NCI-H82 (cell line): Measurements from ENCODE around the gene PATE4.
"Not testable (repeated sequence)": the region's sequence is repeated elsewhere in the genome, so short reads cannot be mapped to it uniquely, and the experiment has no call there.

Experiments used
- DNase-seq: peaks from one replicate; lab custom pipeline; 2025; lab: John Stamatoyannopoulos, UW

PATE4 gene, protein sequence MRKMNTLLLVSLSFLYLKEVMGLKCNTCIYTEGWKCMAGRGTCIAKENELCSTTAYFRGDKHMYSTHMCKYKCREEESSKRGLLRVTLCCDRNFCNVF

DNA sequence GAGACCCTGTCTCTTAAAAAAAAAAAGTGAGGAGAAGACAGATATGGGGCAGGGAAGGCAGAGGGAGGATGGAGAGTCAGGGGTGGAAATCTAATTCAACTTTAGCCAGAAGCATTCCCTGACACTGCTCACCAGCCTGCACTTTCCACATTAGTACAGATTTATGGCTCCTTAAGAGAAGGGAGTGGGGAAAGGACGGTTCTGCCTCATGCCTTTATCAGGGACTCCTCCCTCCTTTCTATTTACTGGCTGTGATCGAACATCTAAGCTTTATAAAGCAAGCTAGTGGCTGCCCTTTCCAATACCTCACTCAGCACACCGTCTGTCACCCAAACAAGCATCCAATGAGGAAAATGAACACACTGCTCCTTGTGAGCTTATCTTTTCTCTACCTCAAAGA lies at the start of gene PATE4:
Gene PATE4, plus strand, starts transcription at position 301 of the 400 bp plus-strand sequence. Its CDS starts 44 bp downstream, at position 345.
- no peak for DNase-seq

DNA sequence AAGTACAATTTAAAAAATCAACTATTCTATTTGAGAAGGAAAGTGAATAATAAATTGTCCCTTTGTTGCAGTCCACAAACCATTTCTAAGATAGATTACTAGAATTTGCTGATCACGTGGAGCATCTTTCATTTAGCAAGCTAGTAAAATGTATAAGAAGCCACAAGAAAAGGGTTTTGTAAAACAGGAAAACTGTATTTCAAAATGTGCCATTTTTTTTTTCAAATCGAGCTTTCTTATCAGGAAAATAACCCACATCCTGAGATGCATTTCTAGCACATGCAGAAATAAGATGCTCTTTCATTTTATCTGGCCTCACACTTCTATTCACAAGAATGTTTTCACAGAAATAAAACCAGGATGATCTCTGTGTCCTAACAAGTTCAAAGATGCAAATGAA lies 48.4 kb upstream of the PATE4 start:
- DNase-seq, result no peak

DNA sequence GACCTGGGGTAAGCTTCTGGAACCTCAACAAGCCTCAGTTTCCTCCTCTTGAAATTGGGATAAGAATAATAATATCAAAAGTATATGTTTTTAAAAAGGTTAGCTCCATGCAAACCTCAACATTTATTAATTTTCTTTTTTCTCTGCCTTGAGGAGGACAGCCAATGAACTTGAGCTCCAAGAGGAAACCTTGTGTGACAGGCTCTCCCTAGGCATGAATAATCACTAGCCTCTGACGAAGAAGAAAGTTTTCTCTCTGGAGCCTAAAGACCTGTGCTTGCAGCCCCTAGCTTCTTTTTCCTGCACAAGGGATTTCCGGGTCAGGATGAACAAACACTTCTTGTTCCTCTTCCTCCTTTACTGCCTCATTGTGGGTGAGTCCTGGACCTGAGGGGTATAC lies 45.3 kb upstream of the PATE4 start, which contains the start of gene PATE3:
Gene PATE3, plus strand, starts transcription at position 301 of the 400 bp plus-strand sequence. Its CDS starts 25 bp downstream, at position 326.
- no peak for DNase-seq

DNA sequence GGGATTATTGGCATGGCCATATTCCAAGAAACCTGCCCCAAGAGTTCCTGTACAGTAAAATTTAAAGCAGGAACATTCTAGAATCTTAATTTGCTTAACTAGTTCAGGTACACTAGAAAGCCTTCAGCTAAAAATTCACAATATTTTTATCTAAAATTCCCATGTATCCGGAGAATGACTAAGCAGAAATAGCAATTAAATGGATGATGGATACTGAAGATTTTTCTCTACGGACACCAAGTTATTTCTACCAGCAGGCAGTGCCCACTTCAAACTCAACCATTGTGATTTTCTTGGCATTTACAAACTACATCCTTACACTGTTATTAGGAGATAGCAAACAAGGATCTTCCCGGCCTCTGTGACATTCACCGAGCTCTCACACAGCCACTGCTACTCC lies 42.3 kb upstream of the PATE4 start:
- DNase-seq, result no peak

DNA sequence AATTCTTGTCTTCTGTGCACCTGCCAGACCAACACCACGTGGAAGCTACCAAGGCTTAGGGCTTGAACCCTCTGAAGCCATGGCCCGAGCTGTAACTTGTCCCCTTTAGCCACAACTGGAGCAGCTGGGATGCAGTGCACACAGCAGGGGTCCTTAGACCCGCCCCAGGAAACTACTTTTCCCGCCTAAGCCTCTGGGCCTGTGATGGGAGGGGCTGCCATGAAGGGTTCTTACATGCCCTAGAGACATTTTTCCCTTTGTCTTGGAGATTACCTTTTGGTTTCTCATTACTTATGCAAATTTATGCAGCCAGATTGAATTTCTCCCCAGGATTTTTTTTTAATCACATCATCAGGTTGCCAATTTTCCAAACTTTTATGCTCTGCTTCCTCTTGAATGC lies 35.5 kb upstream of the PATE4 start:
- no peak for DNase-seq

DNA sequence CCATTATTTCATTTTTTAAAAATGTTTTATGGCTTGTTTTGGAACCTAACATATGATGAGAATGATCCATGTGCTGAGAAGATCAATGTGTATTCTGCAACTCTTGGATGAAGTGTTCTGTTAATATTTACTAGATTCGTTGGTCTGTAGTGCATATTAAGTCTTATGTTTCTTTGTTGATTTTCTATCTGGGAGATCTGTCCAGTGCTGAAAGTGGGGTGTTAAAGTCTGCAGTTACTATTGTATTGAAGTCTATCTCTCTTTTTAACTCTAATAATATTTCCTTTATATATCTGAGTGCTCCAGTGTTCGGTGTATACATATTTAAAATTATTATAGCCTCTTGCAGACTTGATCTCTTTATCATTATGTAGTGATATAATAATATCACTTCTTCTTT lies 33.3 kb upstream of the PATE4 start:
- no peak for DNase-seq

DNA sequence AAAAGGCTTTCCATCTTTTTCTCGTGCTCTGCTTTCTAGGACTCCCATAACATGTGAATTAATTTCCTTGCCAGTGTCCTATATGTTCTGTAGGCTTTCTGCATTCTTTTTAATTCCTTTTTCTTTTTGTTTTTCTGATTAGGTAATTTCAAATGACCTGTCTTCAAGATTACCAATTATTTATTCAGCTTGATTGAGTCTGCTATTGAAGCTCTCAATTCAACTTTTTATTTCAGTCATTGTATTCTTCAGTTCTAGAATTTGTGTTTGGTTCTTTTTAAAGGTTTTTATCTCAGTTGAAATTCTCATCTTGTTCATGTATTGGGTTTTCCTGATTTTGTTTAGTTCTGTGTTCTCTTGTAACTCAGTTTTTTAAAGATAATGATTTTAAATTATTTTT lies 30.7 kb upstream of the PATE4 start:
- DNase-seq, result no peak

DNA sequence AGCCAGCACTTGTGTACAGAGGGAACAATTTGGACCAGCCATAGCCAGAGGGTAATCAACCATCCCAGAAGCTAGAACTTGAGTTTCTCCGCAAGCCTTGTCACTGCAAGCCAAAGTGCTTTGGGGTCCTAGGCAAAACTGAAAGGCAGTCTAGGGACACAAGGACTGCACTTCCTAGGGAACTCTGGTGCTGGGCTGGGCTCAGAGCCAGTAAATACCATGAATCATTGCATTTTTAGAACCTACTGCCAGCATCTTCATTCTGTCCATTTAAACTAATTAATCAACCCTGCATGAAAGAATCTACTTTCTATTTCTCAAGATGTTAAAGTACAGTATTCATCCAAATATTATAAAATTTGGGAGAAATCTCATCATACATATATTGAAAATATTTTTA lies 25.2 kb upstream of the PATE4 start:
- no peak for DNase-seq

DNA sequence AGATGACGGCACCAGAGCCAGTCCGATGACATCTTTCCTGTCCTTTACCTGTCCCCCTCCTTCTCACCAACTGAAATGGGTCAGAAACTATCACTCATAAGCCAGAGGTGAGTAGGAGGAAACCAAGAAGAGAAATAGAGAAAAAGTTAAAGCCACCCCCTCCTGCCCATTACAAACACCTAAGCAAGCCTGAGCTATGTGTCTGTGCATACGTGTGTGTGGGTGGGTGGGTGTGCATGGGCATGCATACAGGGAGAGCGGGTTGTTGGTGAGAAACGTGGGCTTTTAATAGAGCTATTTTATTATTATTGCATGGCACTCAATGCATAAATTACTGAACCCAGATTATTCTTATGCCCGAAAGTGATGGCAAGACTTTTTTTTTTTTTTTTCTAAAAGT lies 2.6 kb downstream of the PATE4 start:
- DNase-seq, result no peak

DNA sequence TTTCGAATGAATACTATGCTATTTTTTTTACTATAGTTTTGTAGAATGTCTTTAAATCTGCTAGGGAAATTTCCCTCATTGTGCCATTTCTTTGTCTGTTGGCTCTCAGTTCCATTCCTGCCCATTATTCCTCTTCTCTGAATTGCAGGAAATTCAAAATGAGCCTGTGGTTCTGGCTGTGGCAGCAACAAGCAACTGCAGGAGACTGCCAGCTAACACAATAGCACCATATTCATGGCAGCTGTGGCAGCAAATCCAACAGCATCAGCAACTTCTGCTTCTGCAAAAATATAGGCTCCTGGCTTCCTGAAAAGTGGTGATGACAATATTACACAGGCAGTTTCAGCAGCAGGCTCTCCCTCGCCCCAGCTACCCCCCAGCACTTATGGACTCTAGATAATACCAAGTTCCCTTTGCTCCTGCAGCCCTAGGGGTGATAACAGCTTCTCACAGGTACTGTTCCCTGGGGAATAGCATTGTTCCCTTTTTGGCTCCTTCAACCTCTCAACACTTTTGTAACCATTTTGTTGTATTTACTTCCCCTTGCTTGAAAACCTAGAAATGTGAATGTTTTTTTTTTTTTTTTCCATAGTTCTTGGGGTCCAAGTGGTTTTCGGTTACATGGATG lies 9.3 kb downstream of the PATE4 start:
- DNase-seq, result no peak

DNA sequence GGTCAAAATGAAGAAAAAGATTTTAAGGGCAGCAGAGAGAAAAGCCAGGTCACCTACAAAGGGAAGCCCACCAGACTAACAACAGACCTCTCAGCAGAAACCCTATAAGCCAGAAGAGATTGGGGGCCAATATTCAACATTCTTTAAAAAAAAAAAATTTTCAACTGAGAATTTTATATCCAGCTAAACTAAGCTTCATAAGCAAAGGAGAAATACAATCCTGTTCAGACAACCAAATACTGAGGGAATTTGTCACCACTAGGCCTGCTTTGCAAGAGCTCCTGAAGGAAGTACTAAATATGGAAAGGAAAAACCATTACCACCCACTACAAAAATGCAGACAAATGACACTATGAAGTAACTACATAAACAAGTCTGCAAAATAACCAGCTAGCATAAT lies 13.1 kb downstream of the PATE4 start:
- DNase-seq, result no peak

DNA sequence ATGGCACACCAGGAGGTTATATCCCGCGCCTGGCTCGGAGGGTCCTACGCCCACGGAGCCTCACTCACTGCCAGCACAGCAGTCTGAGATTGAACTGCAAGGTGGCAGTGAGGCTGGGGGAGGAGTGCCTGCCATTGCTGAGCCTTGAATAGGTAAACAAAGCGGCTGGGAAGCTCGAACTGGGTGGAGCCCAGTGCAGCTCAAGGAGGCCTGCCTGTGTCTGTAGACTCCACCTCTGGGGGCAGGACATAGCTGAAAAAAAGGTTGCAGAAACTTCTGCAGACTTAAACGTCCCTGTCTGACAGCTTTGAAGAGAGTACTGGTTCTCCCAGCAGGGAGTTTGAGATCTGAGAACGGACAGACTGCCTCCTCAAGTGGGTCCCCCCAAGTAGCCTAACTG lies 24.6 kb downstream of the PATE4 start:
- not testable (repeated sequence) for DNase-seq

DNA sequence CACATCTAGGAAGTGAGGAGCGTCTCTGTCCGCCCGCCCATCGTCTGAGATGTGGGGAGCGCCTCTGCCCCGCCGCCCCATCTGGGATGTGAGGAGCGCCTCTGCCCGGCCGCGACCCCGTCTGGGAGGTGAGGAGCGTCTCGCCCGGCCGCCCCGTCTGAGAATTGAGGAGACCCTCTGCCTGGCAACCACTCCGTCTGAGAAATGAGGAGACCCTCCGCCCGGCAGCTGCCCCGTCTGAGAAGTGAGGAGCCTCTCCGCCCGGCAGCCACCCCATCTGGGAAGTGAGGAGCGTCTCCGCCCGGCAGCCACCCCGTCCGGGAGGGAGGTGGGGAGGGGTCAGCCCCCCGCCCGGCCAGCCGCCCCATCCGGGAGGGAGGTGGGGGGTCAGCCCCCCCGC lies 29.7 kb downstream of the PATE4 start:
- not testable (repeated sequence) for DNase-seq

DNA sequence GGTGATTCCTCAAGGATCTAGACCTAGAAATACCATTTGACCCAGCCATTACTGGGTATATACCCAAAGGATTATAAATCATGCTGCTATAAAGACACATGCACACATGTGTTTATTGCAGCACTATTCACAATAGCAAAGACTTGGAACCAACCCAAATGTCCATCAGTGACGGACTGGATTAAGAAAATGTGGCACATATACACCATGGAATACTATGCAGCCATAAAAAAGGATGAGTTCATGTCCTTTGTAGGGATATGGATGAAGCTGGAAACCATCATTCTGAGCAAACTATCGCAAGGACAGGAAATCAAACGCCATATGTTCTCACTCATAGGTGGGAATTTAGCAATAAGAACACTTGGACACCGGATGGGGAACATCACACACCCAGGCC lies 32.2 kb downstream of the PATE4 start:
- DNase-seq, result not testable (repeated sequence)

DNA sequence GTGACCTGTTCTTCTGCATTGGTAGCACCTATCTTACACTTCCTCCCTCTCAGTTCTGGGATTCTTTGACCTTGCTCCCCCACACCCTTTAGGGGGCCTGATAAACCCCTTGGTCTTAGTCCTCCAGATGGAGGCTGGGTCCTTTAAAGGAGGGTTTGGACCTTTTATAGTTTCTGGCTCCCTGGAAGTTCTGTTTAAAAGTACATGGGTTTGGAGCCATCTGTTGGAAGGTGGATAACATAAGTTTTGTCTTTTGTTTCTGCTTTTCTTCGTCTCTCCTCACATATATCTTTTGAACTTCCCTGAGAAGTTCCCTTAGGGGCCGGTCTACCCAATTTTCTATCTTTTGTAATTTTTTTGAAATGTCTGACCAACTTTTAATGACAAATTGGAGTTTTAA lies 36.4 kb downstream of the PATE4 start:
- DNase-seq, result no peak

DNA sequence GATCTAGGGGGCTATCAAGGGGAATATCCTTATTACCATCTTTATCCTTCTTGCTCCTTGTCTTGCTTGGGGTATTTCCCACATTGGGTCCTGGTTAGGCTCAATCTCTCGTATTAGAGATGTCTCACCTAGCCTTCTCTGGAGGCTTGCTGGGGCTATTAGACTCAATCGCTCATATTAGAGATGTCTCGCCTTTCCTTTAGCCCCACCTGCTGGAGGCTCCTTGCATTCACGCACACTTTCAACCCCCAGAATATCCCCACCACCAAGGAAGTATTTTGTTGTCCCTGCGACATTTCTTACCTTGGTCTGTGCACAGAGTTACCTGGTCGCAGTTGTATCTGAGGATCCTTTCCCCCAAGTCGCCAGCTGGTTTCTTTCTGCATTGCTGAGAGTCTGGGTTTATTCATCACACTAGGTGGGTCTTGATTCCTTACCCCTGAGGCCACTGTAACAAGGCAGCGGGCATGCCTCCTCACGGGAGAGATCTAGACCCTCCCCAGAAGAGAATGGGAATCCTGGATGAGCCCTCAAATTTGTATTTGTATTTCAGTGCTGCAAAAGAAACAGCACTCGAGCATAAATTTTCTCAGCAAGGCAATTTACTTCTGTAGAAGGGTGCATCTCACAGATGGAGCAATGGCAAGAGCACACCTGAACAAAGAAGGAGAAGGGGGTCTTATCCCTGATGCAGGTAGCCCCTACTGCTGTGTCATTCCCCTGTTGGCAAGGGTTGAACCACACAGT lies 38.4 kb downstream of the PATE4 start:
- DNase-seq, result peak; percentile 82

DNA sequence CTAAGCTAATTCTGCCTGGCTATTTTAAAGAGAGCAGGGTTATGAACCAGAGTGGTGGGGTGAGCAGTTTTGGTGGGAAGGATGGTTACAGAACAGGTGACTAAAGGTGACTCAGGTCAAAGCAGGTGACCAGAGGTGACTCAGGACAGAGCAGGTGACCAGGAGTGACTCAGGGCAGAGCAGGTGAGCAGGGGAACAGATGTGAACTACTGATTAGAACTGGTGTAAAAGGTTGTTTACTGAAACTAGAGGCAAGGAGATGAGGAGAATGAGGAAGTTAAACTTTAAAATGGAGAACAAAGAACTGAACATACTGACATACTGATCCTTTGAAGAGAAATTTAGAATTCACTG lies 39.0 kb downstream of the PATE4 start:
- no peak for DNase-seq

DNA sequence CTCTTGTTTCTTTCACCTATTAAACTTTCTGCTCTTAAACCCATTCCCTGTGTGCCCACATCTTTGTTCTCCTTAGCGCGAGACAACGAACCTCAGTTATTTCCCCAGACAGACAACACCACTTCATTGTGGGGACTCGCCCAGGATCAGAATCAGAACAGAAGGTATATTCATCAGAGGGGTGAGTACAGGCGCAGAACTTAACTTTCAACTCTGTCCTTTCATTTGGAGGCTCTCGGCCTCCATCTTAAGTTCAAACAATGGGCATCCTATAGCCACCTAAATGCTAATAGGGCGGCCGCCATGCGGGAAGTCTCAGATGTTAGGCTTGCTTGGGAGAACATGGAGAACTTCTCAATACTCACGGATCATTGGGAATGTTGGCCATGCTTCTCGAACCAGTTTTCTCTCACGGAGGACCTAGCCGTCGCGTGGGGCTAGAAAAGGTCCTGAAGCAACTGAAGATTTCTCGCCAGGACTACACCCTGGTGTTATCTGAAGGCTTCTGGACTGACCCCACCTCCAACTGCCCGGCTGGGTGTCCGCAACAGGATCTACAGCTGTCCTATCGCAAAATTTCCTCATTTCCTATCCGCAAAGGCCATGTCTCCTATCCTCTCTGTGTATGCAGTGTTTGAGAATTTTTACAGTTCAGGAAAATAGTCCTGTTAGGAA lies 40.9 kb downstream of the PATE4 start:
- DNase-seq, result no peak

DNA sequence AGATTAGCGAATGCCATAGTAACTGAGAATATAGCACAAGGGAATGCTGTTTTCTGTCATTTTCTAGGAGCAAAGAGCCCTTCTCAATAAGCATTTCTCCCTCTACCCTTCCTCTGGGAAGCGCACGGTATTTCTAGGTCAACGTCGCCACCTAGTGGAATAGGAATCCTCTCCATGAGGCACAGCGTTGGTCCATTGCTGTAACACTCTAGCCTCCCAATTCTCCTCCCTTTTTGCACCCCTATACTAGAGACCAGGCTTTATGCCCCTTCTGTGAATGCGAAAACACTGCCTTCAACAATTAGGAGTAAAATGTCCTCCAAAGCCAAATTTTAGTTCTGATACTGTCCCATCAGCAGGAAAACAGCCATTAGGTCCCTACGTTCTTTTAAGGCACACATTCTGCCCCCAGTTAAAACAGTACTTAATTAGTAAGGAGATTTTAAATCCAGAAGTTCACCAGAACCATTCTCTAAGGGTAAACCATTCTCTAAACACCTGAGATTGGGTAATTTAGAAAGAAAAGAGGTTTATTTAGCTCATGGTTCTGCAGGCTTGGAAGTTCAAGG lies 41.5 kb downstream of the PATE4 start:
- DNase-seq, result peak; percentile 85

DNA sequence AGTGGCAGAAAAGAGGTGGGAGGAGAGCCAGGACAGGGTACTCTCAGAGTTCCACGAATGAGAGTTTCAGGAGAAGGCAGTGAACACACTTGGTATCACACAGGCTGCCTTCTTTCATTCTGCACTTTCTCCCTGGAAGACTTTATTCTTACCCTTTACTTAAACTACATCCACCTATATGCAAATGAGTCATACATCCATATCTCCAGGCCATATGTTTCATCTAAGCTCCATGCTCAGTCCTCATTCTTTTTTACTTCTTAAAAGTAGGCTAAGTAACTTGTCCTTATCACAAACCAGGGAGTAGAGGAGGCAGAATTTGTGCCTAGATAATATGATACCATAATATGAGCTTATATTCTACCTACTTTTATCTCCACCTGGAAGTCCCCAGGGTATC lies 48.2 kb downstream of the PATE4 start:
- no peak for DNase-seq

DNA sequence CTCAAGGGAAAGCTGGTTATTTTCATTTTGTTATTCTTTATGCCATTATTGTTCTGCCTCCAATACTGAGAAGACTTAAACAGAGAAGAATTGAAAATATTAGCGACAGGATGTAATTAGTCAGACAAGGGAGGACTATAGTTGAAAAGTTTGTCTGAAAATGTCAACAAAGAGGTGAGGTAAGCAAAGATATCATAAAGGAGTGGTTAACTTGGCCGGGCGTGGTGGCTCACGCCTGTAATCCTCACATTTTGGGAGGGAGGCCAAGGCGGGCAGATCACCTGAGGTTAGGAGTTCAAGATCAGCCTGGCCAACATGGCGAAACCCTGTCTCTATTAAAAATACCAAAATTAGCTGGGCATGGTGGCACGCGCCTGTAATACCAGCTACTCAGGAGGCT lies 50.3 kb downstream of the PATE4 start:
- no peak for DNase-seq

DNA sequence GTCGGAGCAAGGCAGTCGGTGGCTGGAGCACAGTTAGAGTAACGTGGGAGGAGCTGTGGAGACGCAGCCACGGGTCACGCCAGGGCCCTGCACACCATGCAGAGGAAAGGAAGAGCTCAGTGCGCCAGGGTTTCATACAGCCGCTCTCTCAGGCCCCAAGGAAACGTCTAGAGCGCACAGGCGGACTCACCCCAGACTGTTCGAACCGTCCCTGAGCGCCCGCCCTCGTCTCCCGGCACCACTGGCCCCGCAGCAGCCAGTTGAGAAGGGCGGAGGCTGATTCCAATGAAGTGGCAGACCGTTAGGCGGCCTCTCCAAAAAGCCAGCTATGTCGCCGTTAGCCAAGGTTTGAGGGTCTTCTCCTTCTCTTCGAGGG lies 53.9 kb downstream of the PATE4 start:
- DNase-seq, result no peak
